Cardiac fibroblast (primary cell): ENCODE measurements around the gene VAMP3.

Experiments
- DNase-seq, 2 donors: peaks; one replicate each; pipeline versions ENCODE4 v3.0.0 to v3.0.0-alpha.2; 2010; ENCODE audit warnings: low read depth in 2 of 2
- H3K4me3 ChIP-seq, 2 donors: replicated peaks in 1 of 2; 1 replicate in 1 of 2; 2 replicates in 1 of 2; pipeline ENCODE4 v1.5.1; 2011; ENCODE audit warnings: low read depth in 2 of 2, low read length in 2 of 2, mild to moderate bottlenecking in 2 of 2, moderate library complexity in 1 of 2
- CTCF ChIP-seq: IDR thresholded peaks from one replicate; pipeline ENCODE4 v1.5.1; 2011; ENCODE audit warnings: low read depth, mild to moderate bottlenecking, low read length, inconsistent platforms

Gene VAMP3

GRCh38 chr1:7770997-7771822 is at the start of gene VAMP3:
Gene VAMP3, plus strand, starts transcription at chr1:7771296. Its CDS starts 88 bp downstream, at chr1:7771384.
- peak; percentile 80 to 86 for DNase-seq
- H3K4me3 ChIP-seq: peak within 1 kb of the TSS; percentile 80 to 92
- TF ChIP-seq CTCF: no peak

GRCh38 chr1:7721940-7722669 is 49.0 kb upstream of the VAMP3 start:
- H3K4me3 ChIP-seq: no peak overlapping the region
- TF ChIP-seq CTCF: no peak
- no peak for DNase-seq

- no peak for TF ChIP-seq CTCF
- H3K4me3 ChIP-seq: no peak overlapping the region
- no peak for DNase-seq
These were observed 48.5 kb upstream of the VAMP3 start for GRCh38 chr1:7722670-7723012.

- H3K4me3 ChIP-seq: no peak overlapping the region
- peak in 1 of 2 donors; percentile 8 for DNase-seq
- no peak for TF ChIP-seq CTCF
These were observed 44.5 kb upstream of the VAMP3 start for GRCh38 chr1:7726623-7727022.

GRCh38 chr1:7727809-7728471 is 43.2 kb upstream of the VAMP3 start:
- H3K4me3 ChIP-seq: no peak overlapping the region
- TF ChIP-seq CTCF: no peak
- DNase-seq: no peak

- TF ChIP-seq CTCF: no peak
- no peak for DNase-seq
- H3K4me3 ChIP-seq: no peak overlapping the region
These were observed 41.3 kb upstream of the VAMP3 start for GRCh38 chr1:7729761-7730160.
